Psoas muscle (tissue), 8 donors: ENCODE data around the gene IL17RB. TPM values are rescaled to one million over a fixed set of nuclear protein-coding genes. Genes with fewer than 3 reads are reported as not detected.

Experiments
- ATAC-seq, 4 donors: fragments of 200-7000 bp; cut with Tn5 transposase; one replicate each; pipeline ENCODE4 v1.9.1; 2020; ENCODE audit warnings: moderate library complexity in 3 of 4, mild to moderate bottlenecking in 2 of 4
- DNase-seq, 2 donors: peaks; one replicate each; pipeline ENCODE4 v3.0.0-alpha.2; 2020
- H3K27ac ChIP-seq: fragments of 200-600 bp; one replicate; pipeline ENCODE4 v1.8.0; 2022
- H3K27me3 ChIP-seq, 3 donors: fragments of 200-600 bp in 1 of 3; one replicate each; pipeline versions ENCODE4 v1.6.1 to v1.8.0; 2013 to 2022; ENCODE audit warnings: low read length in 2 of 3, mild to moderate bottlenecking in 2 of 3, moderate library complexity in 1 of 3; ENCODE audit not compliant: insufficient read depth in 3 of 3
- H3K36me3 ChIP-seq, 2 donors: fragments of 200-600 bp in 1 of 2; one replicate each; pipeline versions ENCODE4 v1.6.1 to v1.8.0; 2013 to 2022; ENCODE audit warnings: low read depth in 1 of 2, mild to moderate bottlenecking in 1 of 2, moderate library complexity in 1 of 2; ENCODE audit not compliant: insufficient read depth in 1 of 2
- H3K4me1 ChIP-seq: fragments of 200-600 bp; one replicate; pipeline ENCODE4 v1.8.0; 2022
- H3K4me3 ChIP-seq: fragments of 200-600 bp; one replicate; pipeline ENCODE4 v1.8.0; 2022; ENCODE audit warnings: mild to moderate bottlenecking
- H3K9me3 ChIP-seq: fragments of 200-600 bp; one replicate; pipeline ENCODE4 v1.8.0; 2022
- CTCF ChIP-seq: fragments of 200-600 bp; IDR thresholded peaks from one replicate; pipeline ENCODE4 v1.8.0; 2022; ENCODE audit warnings: antibody characterized with exemption
- WGBS, 3 donors: extraction: QIAGEN DNeasy Blood & Tissue Kit; methylation state at CpG; one replicate each; pipeline versions ENCODE4 v1.1.6 to v1.1.7; 2013; 5-methylcytosine and 5-hydroxymethylcytosine counted together
- intact Hi-C, 2 donors: fragments of 100-400 bp; cut with DNase I; formaldehyde crosslinking; loops; one replicate each; pipeline versions ENCODE4 v1.11.0 to v1.14.2; 2022
- polyA plus RNA-seq, 3 donors: library from polyadenylated mRNA; stranded (reverse); fragments of 200-250 nt; gene quantifications; one replicate each; pipeline ENCODE4 v1.2.3, GENCODE V29; 2013
- total RNA-seq, 4 donors: library from RNA; stranded (reverse); fragmentation: NEBNext Ultra II Directional in 2 of 4; extraction: Animal tissue kit (Norgen Biotek cat#: 25700) in 2 of 4; gene quantifications; one replicate each; pipeline versions ENCODE4 v1.2.1 to v1.2.4, GENCODE V29; 2021 to 2023
- donor health status: healthy with polysubstance abuse.
- donor health status: DM: no; HTN: no; CAD: no; lungs with moderate emphysema.
- donor health status: Bipolar disorder and iron deficiency.
- donor health status: healthy.
- donor health status: DM: yes; HTN: yes; CAD: no.
- donor health status: DM: no; HTN: no; CAD: no.
- donor health status: DM: no; HTN: no; CAD: no.
- donor health status: DM: yes; HTN: yes; CAD: no.

Gene IL17RB
- total and polyA plus RNA-seq, 7 donors, result 0.08 to 1.3 (median 0.96) TPM

GRCh38 chr3:53880396-53881345 lies 34.3 kb downstream of the IL17RB start:
- Histone ChIP-seq H3K27ac (peak overlapping the region; percentile 76), H3K36me3 (peaks cover 14 to 69% of the 10 kb centered on the region in 2 donors), H3K27me3 (no peaks in the 10 kb centered on the region), H3K4me1 (peaks cover 15% of the 10 kb centered on the region), H3K4me3 (peak overlapping the region; percentile 89), H3K9me3 (no peaks in the 10 kb centered on the region)
- no peak for TF ChIP-seq CTCF
- DNase-seq (no peak), ATAC-seq (no peak)
- WGBS, 3 donors, result 53 to 54% (median 54%) methylated on average over 10 of the region's 10 CpGs
- intact Hi-C loops, result loop anchor here in 1 of 2 donors (5.0 kb wide), 1 partner anchor 33 kb away; the partner anchor contains the start of genes CHDH and IL17RB

- H3K4me1 ChIP-seq, result peaks cover 15% of the 10 kb centered on the region
- peak within 1 kb of the TSS; percentile 89 for H3K4me3 ChIP-seq
- no peaks in the 10 kb centered on the region for H3K9me3 ChIP-seq
- intact Hi-C loops, result loop anchor here in 1 of 2 donors (5.0 kb wide), 1 partner anchor 35 kb away; the partner anchor contains the start of genes CHDH and IL17RB
- H3K27ac ChIP-seq, result peak within 1 kb of the TSS; percentile 76
- peaks cover 9 to 69% of the 10 kb centered on the region in 2 donors for H3K36me3 ChIP-seq
- DNase-seq (peak; percentile 86 to 92), ATAC-seq (peak; percentile 95 to 99 (median 98))
- peak; percentile 8 for TF ChIP-seq CTCF
- H3K27me3 ChIP-seq, result no peaks in the 10 kb centered on the region
- 1 to 2% (median 1%) methylated on average over 40 to 65 of the region's 65 CpGs for WGBS, 3 donors
Observed at GRCh38 chr3:53881691-53882593, 35.6 kb downstream of the IL17RB start, which contains the start of gene ACTR8. Gene ACTR8 (minus strand): TSS chr3:53882152. CDS start chr3:53882101, 51 bp downstream.

- Histone ChIP-seq H3K27ac (no peak overlapping the region), H3K27me3 (no peaks in the 10 kb centered on the region), H3K4me3 (no peak overlapping the region), H3K36me3 (peaks cover 2 to 69% of the 10 kb centered on the region in 2 donors), H3K9me3 (no peaks in the 10 kb centered on the region), H3K4me1 (peaks cover 15% of the 10 kb centered on the region)
- ATAC-seq (no peak), DNase-seq (no peak)
- WGBS, 3 donors, result 39 to 60% (median 41%) methylated on average over 4 of the region's 4 CpGs
- TF ChIP-seq CTCF, result no peak
- intact Hi-C loops, result loop anchor here in 1 of 2 donors (5.0 kb wide), 1 partner anchor 36 kb away; the partner anchor contains the start of genes CHDH and IL17RB
Observed at GRCh38 chr3:53883008-53883407, 36.6 kb downstream of the IL17RB start.

- no peak for TF ChIP-seq CTCF
- no peak overlapping the region for H3K4me3 ChIP-seq
- no peak overlapping the region for H3K27ac ChIP-seq
- no peak for DNase-seq
- H3K36me3 ChIP-seq, result peaks cover 2 to 56% of the 10 kb centered on the region in 2 donors
- H3K27me3 ChIP-seq, result no peaks in the 10 kb centered on the region
- peaks cover 17% of the 10 kb centered on the region for H3K4me1 ChIP-seq
- H3K9me3 ChIP-seq, result no peaks in the 10 kb centered on the region
- ATAC-seq, result no peak
- WGBS, 3 donors, result 94 to 97% (median 94%) methylated on average over 11 of the region's 11 CpGs
- intact Hi-C loops, result loop anchor here in 1 of 2 donors (5.0 kb wide), 1 partner anchor 37 kb away; the partner anchor contains the start of genes CHDH and IL17RB
Observed at GRCh38 chr3:53884623-53885022, 38.3 kb downstream of the IL17RB start.
